Keratinocyte (primary cell): Measurements from ENCODE around the gene CDH16.

Source experiments
- EZH2 ChIP-seq: IDR thresholded peaks from one replicate; pipeline ENCODE4 v1.6.1; 2012; ENCODE audit warnings: inconsistent platforms, mild to moderate bottlenecking, low read length, moderate library complexity
- TF ChIP-seq, protein P1 (sequence below), 3 experiments: IDR thresholded peaks in 1 of 3; conservative IDR thresholded peaks in 1 of 3; optimal IDR thresholded peaks in 1 of 3; 2 replicates in 2 of 3; 3 replicates in 1 of 3; pipeline versions ENCODE3 to v1.5.1; 2011; ENCODE audit warnings: low read length in 3 of 3, mild to moderate bottlenecking in 3 of 3, moderate library complexity in 2 of 3, control low read depth in 1 of 3, inconsistent platforms in 1 of 3; ENCODE audit not compliant: insufficient read depth in 2 of 3; ENCODE audit errors: extremely low read depth in 1 of 3

DNA sequence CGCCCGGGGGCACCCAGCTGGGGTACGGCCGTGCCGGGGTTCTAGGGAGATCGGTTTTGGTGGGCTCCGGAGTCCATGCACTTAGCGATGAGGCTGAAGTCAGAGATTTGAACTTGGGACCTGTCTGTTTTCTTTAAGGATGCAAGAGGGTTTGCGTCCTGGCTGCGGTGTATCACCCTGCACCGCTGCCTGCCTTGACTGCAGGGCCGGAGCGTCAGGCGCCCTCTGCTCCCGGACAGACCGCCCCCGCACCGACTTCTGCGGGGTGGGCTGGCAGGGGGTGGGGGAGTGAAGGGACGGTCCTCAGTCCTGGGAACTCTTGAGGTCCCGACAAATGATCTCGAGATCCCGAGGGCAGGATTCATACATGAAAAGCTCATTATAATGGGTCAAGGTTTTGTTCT, 37.7 kb downstream of the CDH16 start:
- TF ChIP-seq, protein P1, sequence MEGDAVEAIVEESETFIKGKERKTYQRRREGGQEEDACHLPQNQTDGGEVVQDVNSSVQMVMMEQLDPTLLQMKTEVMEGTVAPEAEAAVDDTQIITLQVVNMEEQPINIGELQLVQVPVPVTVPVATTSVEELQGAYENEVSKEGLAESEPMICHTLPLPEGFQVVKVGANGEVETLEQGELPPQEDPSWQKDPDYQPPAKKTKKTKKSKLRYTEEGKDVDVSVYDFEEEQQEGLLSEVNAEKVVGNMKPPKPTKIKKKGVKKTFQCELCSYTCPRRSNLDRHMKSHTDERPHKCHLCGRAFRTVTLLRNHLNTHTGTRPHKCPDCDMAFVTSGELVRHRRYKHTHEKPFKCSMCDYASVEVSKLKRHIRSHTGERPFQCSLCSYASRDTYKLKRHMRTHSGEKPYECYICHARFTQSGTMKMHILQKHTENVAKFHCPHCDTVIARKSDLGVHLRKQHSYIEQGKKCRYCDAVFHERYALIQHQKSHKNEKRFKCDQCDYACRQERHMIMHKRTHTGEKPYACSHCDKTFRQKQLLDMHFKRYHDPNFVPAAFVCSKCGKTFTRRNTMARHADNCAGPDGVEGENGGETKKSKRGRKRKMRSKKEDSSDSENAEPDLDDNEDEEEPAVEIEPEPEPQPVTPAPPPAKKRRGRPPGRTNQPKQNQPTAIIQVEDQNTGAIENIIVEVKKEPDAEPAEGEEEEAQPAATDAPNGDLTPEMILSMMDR (optimal IDR thresholded peaks at IDR 0.05 in 1 of 3, IDR thresholded peaks at IDR 0.05 in 1 of 3, conservative IDR thresholded peaks at IDR 0.05 in 1 of 3; ENCODE audit: extremely low read depth in 1 of 3, insufficient read depth in 2 of 3, low read length in 3 of 3), result no peak
- no peak for TF ChIP-seq EZH2
